Measurements from ENCODE around the gene PCGF1.

Gene PCGF1

DNA sequence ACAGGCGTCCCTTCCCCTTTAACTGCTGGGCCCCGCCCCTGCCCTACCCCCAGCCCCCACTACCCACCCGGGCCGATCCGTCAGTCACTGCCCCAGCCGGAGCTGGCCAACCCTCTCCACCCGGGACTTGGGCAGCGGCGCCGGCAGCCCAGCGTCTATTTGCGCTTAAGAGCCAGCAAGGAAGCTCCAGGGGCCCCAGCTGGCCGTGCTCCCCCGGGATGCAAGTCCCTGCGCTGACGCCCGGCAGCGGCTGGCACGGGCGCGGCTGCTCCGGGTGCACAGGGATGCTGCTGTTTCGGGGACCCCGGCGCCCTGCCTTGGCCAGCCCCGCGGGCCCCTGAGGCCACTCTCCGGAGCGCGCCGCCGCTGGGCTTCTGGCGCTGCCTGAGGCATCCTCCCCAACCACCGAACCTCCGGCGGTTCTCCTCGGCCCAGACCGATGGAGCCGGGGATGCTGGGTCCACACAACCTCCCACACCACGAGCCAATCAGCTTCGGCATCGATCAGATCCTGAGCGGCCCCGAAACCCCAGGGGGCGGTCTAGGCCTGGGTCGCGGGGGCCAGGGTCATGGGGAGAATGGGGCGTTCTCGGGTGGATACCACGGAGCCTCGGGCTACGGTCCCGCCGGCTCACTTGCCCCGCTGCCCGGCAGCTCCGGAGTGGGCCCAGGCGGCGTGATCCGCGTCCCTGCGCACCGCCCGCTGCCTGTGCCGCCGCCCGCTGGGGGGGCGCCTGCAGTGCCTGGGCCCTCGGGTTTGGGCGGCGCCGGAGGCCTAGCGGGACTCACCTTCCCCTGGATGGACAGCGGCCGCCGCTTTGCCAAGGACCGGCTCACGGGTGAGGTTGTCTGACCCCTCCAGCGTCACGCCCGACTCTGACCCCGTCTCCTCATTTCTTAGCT lies 7.1 kb upstream of the PCGF1 start, which contains the start of gene TLX2:
TLX2 (plus strand) TSS at position 83 of the 903 bp plus-strand sequence; CDS start at position 440, 357 bp downstream.
- DNase-seq = peak; percentile 65

- DNase-seq = peak; percentile 69
Observed at GRCh38 chr2:74513605-74514367, 6.3 kb upstream of the PCGF1 start.

- peak; percentile 26 for DNase-seq
Observed at GRCh38 chr2:74512744-74513604, 5.5 kb upstream of the PCGF1 start.

DNA sequence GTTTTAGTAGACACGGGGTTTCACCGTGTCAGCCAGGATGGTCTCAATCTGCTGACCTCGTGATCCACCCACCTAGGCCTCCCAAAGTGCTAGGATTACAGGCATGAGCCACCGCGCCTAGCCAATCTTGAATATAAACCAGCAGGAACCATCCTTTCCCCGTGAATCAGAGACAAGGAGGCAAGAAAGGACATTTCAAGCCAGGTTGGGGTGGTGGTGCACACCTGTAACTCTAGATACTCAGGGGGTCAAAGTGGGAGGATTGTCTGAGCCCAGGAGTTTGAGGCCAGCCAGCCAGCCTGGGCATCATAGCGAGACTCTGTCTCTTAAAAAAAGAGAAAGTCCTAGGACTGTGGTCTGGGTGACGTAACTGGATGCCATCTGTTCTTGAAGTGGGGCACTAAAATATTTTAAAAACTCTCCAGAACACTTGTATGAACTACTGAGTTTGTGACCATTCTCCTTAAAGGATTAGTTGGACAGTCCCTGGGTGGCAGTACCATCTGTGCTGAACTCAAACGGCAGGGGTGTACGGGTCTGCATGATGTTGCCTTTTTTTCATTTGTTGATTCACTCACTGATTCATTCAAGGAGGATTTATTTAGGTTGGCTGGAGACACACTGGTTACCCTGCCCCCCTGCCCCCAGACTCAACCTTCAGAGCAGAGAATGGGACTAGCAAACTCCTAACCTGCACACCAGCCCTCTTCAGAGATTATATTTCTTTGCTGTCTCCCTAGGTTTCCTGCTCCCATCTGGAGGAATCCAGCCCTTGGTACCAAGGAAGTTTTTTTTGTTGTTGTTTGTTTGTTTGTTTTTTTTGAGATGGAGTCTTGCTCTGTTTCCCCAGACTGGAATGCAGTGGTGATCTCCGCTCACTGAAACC lies 3.9 kb upstream of the PCGF1 start:
- no peak for DNase-seq

GRCh38 chr2:74510272-74510671 lies 2.8 kb upstream of the PCGF1 start:
- no peak for DNase-seq

DNA sequence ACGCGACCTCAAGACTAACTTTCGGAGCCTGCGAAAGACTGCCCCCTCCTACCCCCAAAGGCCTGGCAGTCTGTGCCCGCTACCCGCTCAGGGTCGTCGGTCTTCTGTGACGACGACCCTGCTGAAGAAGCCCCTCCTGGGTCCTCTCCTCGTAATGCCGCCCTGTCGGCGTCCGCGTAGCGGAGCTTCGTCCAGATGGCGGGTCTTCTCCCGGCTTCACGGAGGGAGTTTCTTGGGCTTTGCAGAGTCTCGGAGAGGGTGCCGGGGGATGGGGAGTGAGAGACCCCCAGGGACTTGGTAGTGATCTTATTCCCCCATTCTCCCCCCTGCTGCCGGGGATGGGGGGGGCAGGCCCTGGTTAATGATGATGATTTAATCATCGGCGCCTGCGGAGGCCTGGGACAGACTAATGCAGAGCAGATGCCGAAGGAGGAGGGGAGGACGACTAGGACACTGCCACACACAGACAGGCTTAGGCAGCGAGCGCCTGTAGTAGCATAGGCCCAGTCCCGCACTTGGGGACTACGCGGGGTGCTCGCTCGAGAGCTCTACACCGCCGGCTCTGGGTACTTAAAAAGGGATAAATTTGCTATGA lies 528 bp upstream of the PCGF1 start:
- DNase-seq = peak; percentile 82

DNA sequence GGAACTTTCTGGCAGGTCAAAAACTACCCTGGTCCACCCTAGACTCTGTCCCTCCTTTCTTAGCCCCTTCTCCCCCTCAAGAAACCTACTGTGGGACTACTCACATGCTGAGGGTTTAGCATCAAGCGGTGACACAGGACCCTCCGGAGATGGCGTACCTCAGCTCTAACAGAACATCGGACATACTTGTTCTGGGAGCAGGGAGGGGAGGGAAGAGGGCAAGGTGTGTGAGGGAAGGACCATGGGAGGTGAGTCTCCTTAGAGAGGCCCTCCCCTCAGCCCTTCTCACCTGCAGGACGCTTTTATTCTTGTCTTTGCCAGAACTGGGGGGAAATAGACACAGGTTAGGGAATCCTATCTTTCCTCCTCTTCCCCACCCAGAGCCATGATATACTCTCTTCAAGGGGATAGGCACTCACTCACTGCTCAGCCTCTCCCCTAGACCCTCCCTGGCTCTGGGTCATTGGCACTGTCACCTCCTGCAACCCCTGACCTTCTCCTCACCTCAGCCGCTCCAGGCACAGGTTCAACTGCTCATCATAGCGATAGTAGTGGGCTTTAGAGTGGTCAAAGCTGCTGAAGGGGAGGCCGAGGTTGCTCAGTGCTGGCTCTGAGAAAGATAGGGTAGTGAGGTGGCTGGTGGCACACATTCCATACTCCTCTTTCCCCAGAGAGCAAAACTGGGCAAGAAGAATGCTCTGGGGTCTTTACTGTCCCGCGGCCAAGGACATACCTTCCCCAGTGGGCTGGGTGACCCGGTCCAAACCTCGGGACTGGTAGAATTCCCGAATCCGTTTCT lies 1.8 kb downstream of the PCGF1 start:
- no peak for DNase-seq

- DNase-seq = no peak
Observed at GRCh38 chr2:74504591-74504990, 2.9 kb downstream of the PCGF1 start.

DNA sequence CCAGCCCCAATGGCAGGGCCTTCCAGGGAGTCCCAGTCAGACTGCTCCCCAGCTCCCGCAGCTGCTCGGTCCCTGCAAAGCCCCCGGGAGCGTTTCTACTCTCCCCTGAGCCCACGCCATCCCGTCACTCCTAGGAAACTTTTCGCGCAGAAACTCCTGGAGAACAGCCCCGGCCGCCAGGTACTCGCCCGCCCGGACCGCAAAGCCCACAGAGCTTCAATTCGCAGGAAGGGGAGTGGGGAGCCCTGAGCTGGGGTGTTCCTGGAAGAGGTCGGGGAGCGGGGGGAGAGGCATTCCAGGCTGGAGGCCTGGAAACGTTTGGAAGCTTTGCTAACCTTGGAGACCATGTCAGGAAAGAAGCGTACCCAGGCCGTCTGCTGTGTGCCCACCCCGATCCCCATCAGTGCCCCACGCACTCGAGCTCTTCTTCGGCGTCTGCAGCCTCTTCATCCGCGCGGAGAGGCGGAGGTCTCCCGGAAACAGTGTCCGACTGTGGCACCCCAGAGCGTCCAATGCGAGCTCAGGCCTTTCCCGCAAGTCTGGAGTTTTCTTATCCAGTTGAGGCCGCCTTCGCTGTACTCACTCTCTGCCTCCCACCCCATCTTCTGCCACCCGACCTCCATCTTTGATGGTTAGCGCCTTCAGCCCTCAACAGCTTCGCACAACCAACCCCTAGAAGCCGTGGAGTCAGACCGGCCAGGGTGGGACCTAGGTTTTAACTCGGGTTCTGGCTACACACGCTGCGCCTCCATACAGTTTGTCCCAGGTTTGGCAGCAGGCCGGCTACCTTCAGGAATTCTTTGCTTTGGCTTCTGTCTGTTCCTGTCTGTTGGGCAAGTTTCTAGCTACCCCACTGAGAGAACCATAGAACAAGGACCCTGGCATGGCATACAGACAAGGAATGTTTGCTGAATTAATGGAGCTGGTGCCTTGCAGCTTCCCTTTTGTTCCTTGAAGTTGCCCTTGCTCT lies 3.7 kb downstream of the PCGF1 start:
- peak; percentile 26 for DNase-seq

- DNase-seq = peak; percentile 70
Observed at GRCh38 chr2:74502720-74503505, 4.6 kb downstream of the PCGF1 start.

DNA sequence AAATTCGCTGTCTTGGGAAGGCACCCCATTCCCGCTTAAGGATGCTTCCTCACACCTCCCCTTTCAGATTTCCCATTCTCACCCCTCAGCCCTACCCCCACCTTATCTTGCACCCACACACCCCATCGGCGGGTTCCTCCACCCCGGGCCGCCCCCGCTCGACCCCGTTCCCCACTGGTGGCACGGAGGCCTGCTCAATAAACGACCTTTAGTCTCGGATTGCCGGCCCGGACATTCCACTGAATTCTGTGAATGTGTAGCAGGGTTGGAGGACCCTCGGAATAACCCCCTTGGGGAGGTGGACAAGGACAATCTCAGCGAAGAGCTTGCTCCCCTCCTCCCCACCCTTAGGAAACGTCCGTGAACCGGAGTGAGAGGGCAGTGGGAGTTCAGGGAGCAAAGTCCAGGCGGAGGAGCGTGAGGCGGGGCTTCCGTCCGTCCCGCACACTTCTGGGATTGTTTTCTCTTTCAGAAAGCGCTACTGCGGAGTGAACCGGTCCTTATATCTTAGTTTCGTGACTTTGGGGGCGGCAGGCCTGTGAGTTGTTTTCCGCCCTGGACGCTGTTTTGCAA lies 5.3 kb downstream of the PCGF1 start:
- peak; percentile 48 for DNase-seq

DNA sequence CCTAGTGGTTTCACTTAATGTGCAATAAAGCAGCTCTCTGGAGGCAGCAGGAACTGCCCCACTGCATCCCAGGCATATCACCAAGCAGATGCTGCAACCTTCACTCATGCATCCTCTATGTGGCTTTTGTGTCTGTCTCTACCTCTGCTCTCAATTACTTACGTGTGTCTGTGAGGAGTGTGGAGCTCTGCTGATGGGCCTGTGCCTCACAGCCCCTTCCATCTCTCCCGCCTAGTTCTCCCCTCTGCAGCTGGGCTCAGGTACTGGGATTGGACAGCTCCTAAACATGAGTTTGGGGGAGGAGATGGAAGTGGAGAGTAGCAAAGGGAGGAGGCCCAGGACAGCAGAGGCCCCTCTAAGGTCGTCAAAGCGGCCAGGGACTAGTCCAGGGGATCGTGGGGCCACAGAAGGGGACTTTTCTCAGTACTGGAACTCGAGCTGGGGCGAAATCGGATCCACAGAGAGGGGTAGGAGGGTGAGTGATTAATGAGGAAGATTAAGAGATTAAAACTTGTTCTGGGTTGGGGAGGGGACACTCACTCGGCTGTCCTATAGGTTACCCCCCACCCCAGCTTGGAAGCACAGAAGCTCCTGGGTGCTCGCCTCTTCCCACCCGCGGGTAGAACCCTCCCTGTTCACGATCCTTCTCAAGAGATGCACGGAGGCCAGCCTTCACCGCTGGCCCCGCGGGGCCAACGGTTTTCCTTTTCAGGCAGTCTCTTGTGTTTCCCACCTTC lies 6.0 kb downstream of the PCGF1 start:
- DNase-seq = peak; percentile 43

- DNase-seq = no peak
Observed at GRCh38 chr2:74500578-74500946, 6.9 kb downstream of the PCGF1 start.

DNA sequence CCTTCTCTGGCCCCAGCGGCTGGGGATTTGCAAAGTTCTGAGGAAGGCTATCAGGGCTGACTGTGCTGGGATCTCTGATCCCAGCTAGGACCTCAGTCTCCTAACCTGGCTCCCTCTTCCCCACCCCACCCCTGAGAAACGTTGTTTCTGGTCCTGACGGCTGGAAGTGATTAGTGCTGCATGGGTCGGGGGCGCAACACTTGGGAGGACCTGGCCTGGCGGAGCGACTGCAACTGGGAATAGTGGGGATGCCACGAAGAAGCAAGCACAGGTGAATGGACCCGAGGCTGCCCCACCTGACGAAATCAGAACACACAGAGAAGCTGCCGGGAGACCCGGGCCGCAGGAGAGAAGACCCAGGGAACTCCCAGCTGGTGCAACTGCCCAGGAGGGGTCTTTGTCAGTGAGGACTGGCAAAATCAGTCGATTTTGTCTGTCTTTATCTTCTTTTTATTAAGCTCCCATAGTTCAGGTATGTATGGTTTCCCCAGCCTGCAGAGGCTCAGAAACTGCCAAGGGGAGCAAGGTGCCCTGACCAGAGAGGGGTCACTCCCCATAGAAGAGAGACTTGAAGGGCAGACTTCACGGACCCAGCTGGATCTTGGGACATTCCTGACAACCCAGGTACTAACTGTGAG lies 7.4 kb downstream of the PCGF1 start:
- DNase-seq = no peak

DNA sequence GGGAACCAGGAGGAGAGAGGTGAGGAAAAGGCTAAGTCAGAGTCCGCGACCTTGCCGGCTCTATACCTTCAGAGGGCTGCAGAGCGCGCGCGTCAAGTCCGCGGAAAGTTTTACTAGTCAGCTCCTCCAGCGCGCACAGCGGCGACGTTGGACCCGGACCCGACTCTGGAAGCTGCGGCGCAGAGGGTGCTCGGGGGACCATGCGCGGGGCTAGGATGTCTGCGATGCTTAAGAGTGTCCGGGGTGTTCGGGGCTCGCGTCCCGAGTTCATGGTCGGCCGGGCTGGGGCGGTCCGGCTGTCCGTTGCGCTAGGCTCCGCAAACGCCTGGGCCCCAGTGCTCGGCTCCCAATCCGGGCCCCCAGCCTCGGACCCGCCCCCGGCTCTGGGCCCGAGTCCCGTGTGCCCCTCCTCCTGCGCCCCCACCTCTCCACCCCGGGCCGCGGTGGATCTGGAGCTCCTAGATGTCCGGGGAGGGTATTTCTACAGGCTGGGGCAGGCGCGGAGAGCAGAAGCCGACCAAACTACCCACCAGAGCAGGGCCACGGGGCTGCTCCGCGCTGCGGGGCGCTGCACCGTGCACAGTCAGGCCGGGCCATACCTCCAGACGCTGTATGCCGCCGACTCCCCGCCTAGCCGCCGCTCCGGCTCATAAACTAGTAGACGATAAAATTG lies 8.1 kb downstream of the PCGF1 start, which contains the start of gene LBX2:
LBX2 (minus strand) TSS at position 337 of the 673 bp plus-strand sequence; CDS start at position 271, 66 bp downstream.
- DNase-seq = peak; percentile 66
